ENCODE data around the gene ARHGAP27. TPM values are rescaled to one million over a fixed set of nuclear protein-coding genes. Genes with fewer than 3 reads are reported as not detected.
A peak's percentile ranks its signal among the peaks of the same experiment; 100 is the strongest.
"Not testable (repeated sequence)": the region's sequence is repeated elsewhere in the genome, so short reads cannot be mapped to it uniquely, and the experiment has no call there.

The ARHGAP27 gene
- total RNA-seq, 3 donors from 2014 or later (not counting 1 experiment from before 2014, with no cell fraction given): 125 to 141 (median 126) TPM

DNA sequence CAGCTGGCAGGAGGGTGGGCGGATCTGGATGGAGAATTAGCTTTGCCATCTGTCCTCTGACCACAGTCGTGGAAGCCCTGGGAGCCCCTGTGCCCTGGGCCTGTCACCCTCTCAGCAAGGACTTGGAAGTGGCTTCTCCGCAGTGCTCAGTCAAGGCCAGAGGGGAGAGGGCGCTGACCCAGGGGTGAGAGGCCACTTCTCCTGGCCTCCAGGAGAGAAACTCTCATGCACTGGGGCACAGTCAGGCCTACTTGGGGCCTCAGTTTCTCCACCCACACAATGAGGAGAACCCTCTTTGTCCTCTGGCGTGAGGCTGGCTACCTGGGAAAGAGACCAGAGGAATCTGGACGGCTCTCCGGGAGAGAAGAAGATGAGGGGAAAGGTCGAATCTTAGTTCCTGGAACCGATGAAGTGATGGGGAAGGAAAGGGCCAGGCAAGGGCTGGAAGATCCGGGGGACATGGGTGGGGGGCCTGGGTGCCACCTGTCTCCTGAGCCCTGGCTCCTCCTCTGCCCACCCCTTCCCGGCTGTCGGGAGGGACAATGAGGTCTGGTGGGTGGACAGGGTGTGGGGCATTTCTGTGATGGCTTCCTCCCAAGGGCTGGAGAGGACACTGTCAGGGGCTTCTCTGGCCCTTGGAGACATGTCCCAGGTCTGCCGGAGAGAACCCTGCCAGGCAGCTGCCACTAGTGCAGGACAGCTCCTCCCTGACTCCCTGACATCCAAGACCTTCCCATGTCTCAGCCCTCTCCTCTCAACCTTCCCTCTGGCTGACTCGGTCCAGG, 9.0 kb upstream of the ARHGAP27 start:
- peaks cover 14 to 15% of the 10 kb centered on the region in 2 donors for H3K4me1 Mint-ChIP-seq
- intact Hi-C loops (cut with micrococcal nuclease): no loop called here

DNA sequence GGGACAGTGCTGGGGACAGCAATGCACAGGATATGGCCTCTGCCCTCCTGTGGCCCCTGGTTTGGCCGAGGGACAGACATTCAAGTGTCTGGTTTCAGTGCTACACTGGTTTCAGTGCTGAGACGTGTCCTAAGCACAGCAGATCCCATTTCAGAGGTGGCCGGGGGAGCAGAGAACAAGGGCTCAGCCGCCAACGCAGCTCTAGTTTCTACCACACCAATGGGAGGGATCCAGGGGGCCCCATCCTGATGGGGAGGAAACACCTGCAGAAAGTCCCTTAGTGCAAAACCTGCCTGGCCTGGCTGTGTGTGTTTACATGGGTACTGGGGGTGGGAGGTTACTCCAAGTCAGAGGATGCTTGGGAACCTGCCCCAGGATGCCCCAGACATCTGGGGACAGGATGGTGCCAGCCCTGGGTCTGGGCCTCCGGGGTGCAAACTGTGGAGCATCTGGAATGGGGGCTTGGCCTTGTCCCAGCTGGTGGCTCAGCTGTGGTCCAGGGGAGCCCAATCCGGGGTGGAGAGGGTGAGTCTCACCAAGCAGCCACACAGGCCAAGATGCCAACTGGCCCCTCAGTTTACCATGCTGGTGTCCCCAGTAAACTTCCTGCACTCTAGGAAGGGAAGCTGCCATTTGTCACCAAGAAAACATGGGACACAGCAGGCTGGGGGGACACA, 8.3 kb upstream of the ARHGAP27 start:
- H3K36me3 Mint-ChIP-seq; DNase-seq; H3K27ac Mint-ChIP-seq; intact Hi-C loops (cut with micrococcal nuclease); H3K4me3 ChIP-seq (ENCODE audit: low read length); H3K9me3 Mint-ChIP-seq; H3K27me3 ChIP-seq (ENCODE audit: control insufficient read depth, insufficient read depth, low read length); ATAC-seq; H3K4me3 Mint-ChIP-seq; H3K9me3 ChIP-seq (ENCODE audit: control insufficient read depth, insufficient read depth, low read length); H3K27me3 Mint-ChIP-seq (ENCODE audit: low read depth in 2 of 2); H3K27ac ChIP-seq (ENCODE audit: low read length): not testable (repeated sequence)
- 36% methylated on average over 7 of the region's 7 CpGs for WGBS (ENCODE audit: insufficient coverage)
- Histone ChIP-seq H3K36me3 (ENCODE audit: control insufficient read depth, insufficient read depth, low read length) (peaks cover 29% of the 10 kb centered on the region), H3K4me1 (ENCODE audit: control insufficient read depth, insufficient read depth, low read length) (peaks cover 12% of the 10 kb centered on the region)
- peaks cover 10 to 12% of the 10 kb centered on the region in 2 donors for H3K4me1 Mint-ChIP-seq

More for the DNA sequence above, 9.0 kb upstream of the ARHGAP27 start:
- ATAC-seq (no peak), DNase-seq (no peak)
- Histone ChIP-seq H3K36me3 (ENCODE audit: control insufficient read depth, insufficient read depth, low read length) (peaks cover 24% of the 10 kb centered on the region), H3K27me3 (ENCODE audit: control insufficient read depth, insufficient read depth, low read length) (no peaks in the 10 kb centered on the region), H3K4me3 (ENCODE audit: low read length) (no peak overlapping the region), H3K27ac (ENCODE audit: low read length) (no peak overlapping the region), H3K4me1 (ENCODE audit: control insufficient read depth, insufficient read depth, low read length) (peaks cover 18% of the 10 kb centered on the region), H3K9me3 (ENCODE audit: control insufficient read depth, insufficient read depth, low read length) (no peaks in the 10 kb centered on the region)
- TF ChIP-seq, protein P1, sequence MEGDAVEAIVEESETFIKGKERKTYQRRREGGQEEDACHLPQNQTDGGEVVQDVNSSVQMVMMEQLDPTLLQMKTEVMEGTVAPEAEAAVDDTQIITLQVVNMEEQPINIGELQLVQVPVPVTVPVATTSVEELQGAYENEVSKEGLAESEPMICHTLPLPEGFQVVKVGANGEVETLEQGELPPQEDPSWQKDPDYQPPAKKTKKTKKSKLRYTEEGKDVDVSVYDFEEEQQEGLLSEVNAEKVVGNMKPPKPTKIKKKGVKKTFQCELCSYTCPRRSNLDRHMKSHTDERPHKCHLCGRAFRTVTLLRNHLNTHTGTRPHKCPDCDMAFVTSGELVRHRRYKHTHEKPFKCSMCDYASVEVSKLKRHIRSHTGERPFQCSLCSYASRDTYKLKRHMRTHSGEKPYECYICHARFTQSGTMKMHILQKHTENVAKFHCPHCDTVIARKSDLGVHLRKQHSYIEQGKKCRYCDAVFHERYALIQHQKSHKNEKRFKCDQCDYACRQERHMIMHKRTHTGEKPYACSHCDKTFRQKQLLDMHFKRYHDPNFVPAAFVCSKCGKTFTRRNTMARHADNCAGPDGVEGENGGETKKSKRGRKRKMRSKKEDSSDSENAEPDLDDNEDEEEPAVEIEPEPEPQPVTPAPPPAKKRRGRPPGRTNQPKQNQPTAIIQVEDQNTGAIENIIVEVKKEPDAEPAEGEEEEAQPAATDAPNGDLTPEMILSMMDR (IDR thresholded peaks at IDR 0.05): no peak
- H3K9me3 Mint-ChIP-seq: no peaks in the 10 kb centered on the region
- H3K36me3 Mint-ChIP-seq: no peaks in the 10 kb centered on the region
- H3K27me3 Mint-ChIP-seq (ENCODE audit: low read depth in 2 of 2): no peaks in the 10 kb centered on the region
- WGBS (ENCODE audit: insufficient coverage): 95% methylated on average over 12 of the region's 14 CpGs
- H3K4me3 Mint-ChIP-seq: no peak overlapping the region
- peak overlapping the region in 1 of 2 donors; percentile 52 for H3K27ac Mint-ChIP-seq

DNA sequence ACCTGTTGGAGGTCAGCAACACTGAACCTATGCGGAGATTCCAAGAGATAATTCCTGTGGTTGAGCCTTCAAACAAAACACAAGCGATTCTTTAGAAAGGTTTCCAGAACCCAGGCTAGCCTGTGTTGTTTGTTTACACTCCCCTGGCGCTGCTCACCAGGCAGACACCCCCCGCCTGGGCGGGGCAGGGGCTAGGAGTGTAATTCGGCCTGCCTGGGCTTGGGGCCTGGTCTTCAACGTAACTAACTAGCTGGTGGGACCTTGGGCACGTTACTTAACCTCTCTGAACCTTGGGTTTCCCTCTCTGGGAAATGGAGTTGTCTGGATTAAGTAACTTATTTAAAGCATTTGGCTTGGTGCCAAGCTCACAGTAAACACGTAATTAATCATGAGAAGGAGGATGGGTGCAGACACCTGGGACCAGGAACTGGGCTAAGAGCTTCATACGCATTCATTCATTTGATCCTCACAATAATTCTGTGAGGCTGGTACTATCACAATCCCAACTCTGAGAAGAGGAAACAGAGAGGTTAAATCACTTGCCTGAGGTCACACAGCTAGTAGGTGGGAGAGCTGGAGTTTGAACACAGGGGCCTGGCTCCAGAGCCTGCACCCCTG, 7.6 kb upstream of the ARHGAP27 start:
- intact Hi-C loops (cut with micrococcal nuclease): no loop called here
- peaks cover 6 to 7% of the 10 kb centered on the region in 2 donors for H3K4me1 Mint-ChIP-seq
- TF ChIP-seq, protein P1 (IDR thresholded peaks at IDR 0.05): no peak
- Histone ChIP-seq H3K4me3 (ENCODE audit: low read length) (no peak overlapping the region), H3K4me1 (ENCODE audit: control insufficient read depth, insufficient read depth, low read length) (peaks cover 5% of the 10 kb centered on the region), H3K27ac (ENCODE audit: low read length) (no peak overlapping the region), H3K27me3 (ENCODE audit: control insufficient read depth, insufficient read depth, low read length) (no peaks in the 10 kb centered on the region), H3K36me3 (ENCODE audit: control insufficient read depth, insufficient read depth, low read length) (peaks cover 31% of the 10 kb centered on the region), H3K9me3 (ENCODE audit: control insufficient read depth, insufficient read depth, low read length) (no peaks in the 10 kb centered on the region)
- no peak for DNase-seq
- H3K36me3 Mint-ChIP-seq: no peaks in the 10 kb centered on the region
- no peaks in the 10 kb centered on the region for H3K9me3 Mint-ChIP-seq
- ATAC-seq: no peak
- no peak overlapping the region for H3K27ac Mint-ChIP-seq
- H3K4me3 Mint-ChIP-seq: no peak overlapping the region
- WGBS (ENCODE audit: insufficient coverage): 84% methylated on average over 10 of the region's 10 CpGs
- no peaks in the 10 kb centered on the region for H3K27me3 Mint-ChIP-seq (ENCODE audit: low read depth in 2 of 2)

Measured in natural killer cell (primary cell).